HCT116 (cell line): ENCODE data around the gene MCEE.
"Not testable (repeated sequence)": the region's sequence is repeated elsewhere in the genome, so short reads cannot be mapped to it uniquely, and the experiment has no call there.

Source experiments
- CTCF ChIP-seq, 3 experiments: fragments of 200-600 bp in 1 of 3; sonication (generic) in 1 of 3; IDR thresholded peaks in 2 of 3; conservative IDR thresholded peaks in 1 of 3; 2 replicates each; pipeline ENCODE4 v1.5.1; 2012 to 2017; ENCODE audit warnings: low read depth in 2 of 3, low read length in 2 of 3, antibody characterized with exemption in 1 of 3, borderline replicate concordance in 1 of 3, control low read depth in 1 of 3, mild to moderate bottlenecking in 1 of 3, mixed read lengths in 1 of 3, mixed run types in 1 of 3, moderate library complexity in 1 of 3; ENCODE audit not compliant: insufficient read depth in 1 of 3
- ELF1 ChIP-seq: IDR thresholded peaks from 2 replicates; pipeline ENCODE4 v1.6.1; 2012; ENCODE audit warnings: low read depth, borderline replicate concordance
- EZH2phosphoT487 ChIP-seq: fragments of 200-600 bp; IDR thresholded peaks from 2 replicates; pipeline ENCODE4 v1.6.1; 2018; ENCODE audit warnings: antibody characterized with exemption, borderline replicate concordance
- POLR2A ChIP-seq: IDR thresholded peaks from 2 replicates; pipeline ENCODE4 v1.7.0; 2011; ENCODE audit warnings: borderline replicate concordance; ENCODE audit not compliant: insufficient read depth, insufficient read length; ENCODE audit errors: extremely low read depth
- POLR2AphosphoS5 ChIP-seq: IDR thresholded peaks from 2 replicates; pipeline ENCODE4 v1.6.1; 2011; ENCODE audit warnings: mild to moderate bottlenecking, low read depth, low read length, moderate library complexity
- SRF ChIP-seq: IDR thresholded peaks from 2 replicates; pipeline ENCODE4 v1.6.1; 2012; ENCODE audit warnings: low read depth
- YY1 ChIP-seq: IDR thresholded peaks from 2 replicates; pipeline ENCODE4 v1.6.1; 2011; ENCODE audit warnings: low read length, low read depth, moderate library complexity, mild to moderate bottlenecking; ENCODE audit not compliant: insufficient replicate concordance; ENCODE audit errors: extremely low read depth
- ZNF274 ChIP-seq: fragments of 200-500 bp; sonication (Bioruptor generic); IDR thresholded peaks from 2 replicates; pipeline ENCODE4 v1.6.1; 2014; ENCODE audit warnings: mild to moderate bottlenecking, low read depth, low read length, inconsistent platforms

- TF ChIP-seq POLR2A; EZH2phosphoT487; CTCF (IDR thresholded peaks at IDR 0.05 in 2 of 3, conservative IDR thresholded peaks at IDR 0.05 in 1 of 3; ENCODE audit: borderline replicate concordance in 1 of 3, insufficient read depth in 1 of 3, low read depth in 2 of 3, low read length in 2 of 3); POLR2AphosphoS5; SRF; YY1; ELF1; ZNF274: not testable (repeated sequence)
These were observed 46.7 kb downstream of the MCEE start for GRCh38 chr2:71083297-71083696.
